Hepatocyte (in vitro differentiated cells): Measurements from ENCODE around the gene C10orf95. TPM values are rescaled to one million over a fixed set of nuclear protein-coding genes. Genes with fewer than 3 reads are reported as not detected.
A peak's percentile ranks its signal among the peaks of the same experiment; 100 is the strongest.

Experiments used
- DNase-seq: peaks from one replicate; pipeline ENCODE4 v3.0.0-alpha.2; 2016; ENCODE audit warnings: low spot score
- H2AFZ ChIP-seq: fragments of 200-600 bp; sonication (generic); 2 replicates; pipeline ENCODE4 v1.6.0; 2016; ENCODE audit warnings: antibody characterized with exemption, mild to moderate bottlenecking
- H3K27ac ChIP-seq: fragments of 200-600 bp; sonication (generic); 2 replicates; pipeline ENCODE4 v1.5.1; 2016; ENCODE audit warnings: mild to moderate bottlenecking
- H3K27me3 ChIP-seq: fragments of 200-600 bp; sonication (generic); 2 replicates; pipeline ENCODE4 v1.6.1; 2016
- H3K36me3 ChIP-seq: fragments of 200-600 bp; sonication (generic); replicated peaks from 2 replicates; pipeline ENCODE4 v1.5.1; 2016; ENCODE audit warnings: low read depth; ENCODE audit not compliant: insufficient read depth
- H3K4me1 ChIP-seq: fragments of 200-600 bp; sonication (generic); 2 replicates; pipeline ENCODE4 v1.5.1; 2016; ENCODE audit warnings: mild to moderate bottlenecking, moderate library complexity; ENCODE audit not compliant: insufficient read depth
- H3K4me2 ChIP-seq: fragments of 200-600 bp; sonication (generic); 2 replicates; pipeline ENCODE4 v1.6.0; 2016
- H3K4me3 ChIP-seq: fragments of 200-600 bp; sonication (generic); 2 replicates; pipeline ENCODE4 v1.5.1; 2016; ENCODE audit warnings: mild to moderate bottlenecking
- H3K79me2 ChIP-seq: fragments of 200-600 bp; sonication (generic); 2 replicates; pipeline ENCODE4 v1.6.0; 2017; ENCODE audit warnings: mild to moderate bottlenecking
- H3K9me2 ChIP-seq: fragments of 200-600 bp; sonication (generic); replicated peaks from 2 replicates; pipeline ENCODE4 v1.6.0; 2017; ENCODE audit warnings: mild to moderate bottlenecking; ENCODE audit not compliant: insufficient read depth
- H3K9me3 ChIP-seq: fragments of 200-600 bp; sonication (generic); 2 replicates; pipeline ENCODE4 v1.5.1; 2016; ENCODE audit warnings: low read depth, mild to moderate bottlenecking
- H4K20me1 ChIP-seq: fragments of 200-600 bp; sonication (generic); 2 replicates; pipeline ENCODE4 v1.6.0; 2016; ENCODE audit warnings: mild to moderate bottlenecking; ENCODE audit not compliant: insufficient read depth, poor library complexity, severe bottlenecking
- CTCF ChIP-seq: fragments of 200-600 bp; sonication (generic); IDR thresholded peaks from 2 replicates; pipeline ENCODE4 v1.5.1; 2016; ENCODE audit warnings: antibody characterized with exemption, mild to moderate bottlenecking; ENCODE audit not compliant: poor library complexity
- EZH2 ChIP-seq: fragments of 200-600 bp; sonication (generic); IDR thresholded peaks from 2 replicates; pipeline ENCODE4 v1.6.1; 2016; ENCODE audit warnings: antibody characterized with exemption, mild to moderate bottlenecking, borderline replicate concordance
- EZH2phosphoT487 ChIP-seq: fragments of 200-600 bp; sonication (generic); IDR thresholded peaks from one replicate; pipeline ENCODE4 v1.6.1; 2018; ENCODE audit warnings: antibody characterized with exemption, mild to moderate bottlenecking, low read depth, moderate library complexity; ENCODE audit not compliant: unreplicated experiment, severe bottlenecking
- WGBS: methylation state at CpG from one replicate; pipeline ENCODE4 v1.1.6; 2016; ENCODE audit warnings: low lambda C conversion rate; ENCODE audit errors: missing lambda C conversion rate; 5-methylcytosine and 5-hydroxymethylcytosine counted together
- polyA plus RNA-seq: library from polyadenylated mRNA; unstranded; fragments of >200 nt; fragmentation: Nextera tagmentation; extraction: Ambion mirVana; gene quantifications from 2 replicates; pipeline ENCODE4 v1.2.1, GENCODE V29; 2016
- total RNA-seq: library from RNA; depleted of rRNA; stranded (reverse); fragments of >200 nt; gene quantifications from 2 replicates; pipeline ENCODE4 v1.2.3, GENCODE V29; 2014

Gene C10orf95
- total and polyA plus RNA-seq, 2 experiments from 2014 or later, result 5.2 to 7.7 TPM

- H3K79me2 ChIP-seq, result no peaks in the 10 kb centered on the region
- no peak overlapping the region for H3K4me3 ChIP-seq
- DNase-seq, result no peak
- H3K4me2 ChIP-seq, result no peak overlapping the region
- TF ChIP-seq EZH2phosphoT487 (no peak), CTCF (no peak), EZH2 (no peak)
- no peaks in the 10 kb centered on the region for H3K9me2 ChIP-seq
- WGBS, result 91% methylated on average over 10 of the region's 10 CpGs
- H3K9me3 ChIP-seq, result no peaks in the 10 kb centered on the region
- H3K27ac ChIP-seq, result no peak overlapping the region
- no peaks in the 10 kb centered on the region for H4K20me1 ChIP-seq
- H3K4me1 ChIP-seq, result peaks cover 11% of the 10 kb centered on the region
- H2AFZ ChIP-seq, result no peak overlapping the region
- H3K36me3 ChIP-seq, result no peaks in the 10 kb centered on the region
- H3K27me3 ChIP-seq, result peaks cover 38% of the 10 kb centered on the region
Observed at GRCh38 chr10:102412293-102412692, 39.0 kb downstream of the C10orf95 start.

- H2AFZ ChIP-seq, result no peak overlapping the region
- H3K9me2 ChIP-seq, result no peaks in the 10 kb centered on the region
- peaks cover 11% of the 10 kb centered on the region for H3K4me1 ChIP-seq
- no peaks in the 10 kb centered on the region for H4K20me1 ChIP-seq
- DNase-seq, result no peak
- H3K36me3 ChIP-seq, result no peaks in the 10 kb centered on the region
- H3K9me3 ChIP-seq, result no peaks in the 10 kb centered on the region
- no peaks in the 10 kb centered on the region for H3K79me2 ChIP-seq
- TF ChIP-seq EZH2phosphoT487 (no peak), EZH2 (no peak), CTCF (no peak)
- 90% methylated on average over 14 of the region's 14 CpGs for WGBS
- H3K27ac ChIP-seq, result no peak overlapping the region
- H3K27me3 ChIP-seq, result peaks cover 36% of the 10 kb centered on the region
- H3K4me3 ChIP-seq, result no peak overlapping the region
- peak overlapping the region; percentile 96 for H3K4me2 ChIP-seq
Observed at GRCh38 chr10:102411341-102412255, 39.7 kb downstream of the C10orf95 start.

- 10% methylated on average over 26 of the region's 48 CpGs for WGBS
- no peak for TF ChIP-seq EZH2phosphoT487
- H3K4me1 ChIP-seq, result peaks cover 11% of the 10 kb centered on the region
- H3K4me2 ChIP-seq, result peak overlapping the region; percentile 96
- peak; percentile 73 for DNase-seq
- no peaks in the 10 kb centered on the region for H3K9me2 ChIP-seq
- no peaks in the 10 kb centered on the region for H3K9me3 ChIP-seq
- peak overlapping the region; percentile 62 for H2AFZ ChIP-seq
- H3K36me3 ChIP-seq, result no peaks in the 10 kb centered on the region
- peak overlapping the region; percentile 49 for H3K4me3 ChIP-seq
- peaks cover 36% of the 10 kb centered on the region for H3K27me3 ChIP-seq
- H3K27ac ChIP-seq, result peak overlapping the region; percentile 88
- no peaks in the 10 kb centered on the region for H3K79me2 ChIP-seq
- no peaks in the 10 kb centered on the region for H4K20me1 ChIP-seq
Observed at GRCh38 chr10:102410429-102411073, 40.8 kb downstream of the C10orf95 start.
